MG63 (cell line): Measurements from ENCODE around the gene PCDHA9. TPM values are rescaled to one million over a fixed set of nuclear protein-coding genes. Genes with fewer than 3 reads are reported as not detected.
"Not testable (repeated sequence)": the region's sequence is repeated elsewhere in the genome, so short reads cannot be mapped to it uniquely, and the experiment has no call there.

Experiments
- DNase-seq: peaks from one replicate; pipeline ENCODE4 v3.0.0-alpha.2; 2020
- H3K27me3 ChIP-seq: fragments of 250-450 bp; sonication (Bioruptor Pico); 2 replicates; pipeline ENCODE4 v1.5.1; 2020; ENCODE audit warnings: mild to moderate bottlenecking, moderate library complexity
- H3K36me3 ChIP-seq: fragments of 250-450 bp; sonication (Bioruptor Pico); 2 replicates; pipeline ENCODE4 v1.5.1; 2020; ENCODE audit warnings: mild to moderate bottlenecking, moderate library complexity
- H3K4me3 ChIP-seq: fragments of 250-450 bp; sonication (Bioruptor Pico); 2 replicates; pipeline ENCODE4 v1.5.1; 2020; ENCODE audit warnings: mild to moderate bottlenecking, moderate library complexity
- H3K9me3 ChIP-seq: fragments of 250-450 bp; sonication (Bioruptor Pico); 2 replicates; pipeline ENCODE4 v1.5.1; 2020; ENCODE audit warnings: mild to moderate bottlenecking, moderate library complexity
- total RNA-seq: library from RNA; depleted of rRNA; stranded (reverse); fragments of >200 nt; shearing (Covaris generic); gene quantifications from 2 replicates; pipeline ENCODE4 v1.2.3, GENCODE V29; 2014; ENCODE audit warnings: low replicate concordance

Gene PCDHA9
- total RNA-seq, 1 experiment from 2014 or later = not detected

DNA sequence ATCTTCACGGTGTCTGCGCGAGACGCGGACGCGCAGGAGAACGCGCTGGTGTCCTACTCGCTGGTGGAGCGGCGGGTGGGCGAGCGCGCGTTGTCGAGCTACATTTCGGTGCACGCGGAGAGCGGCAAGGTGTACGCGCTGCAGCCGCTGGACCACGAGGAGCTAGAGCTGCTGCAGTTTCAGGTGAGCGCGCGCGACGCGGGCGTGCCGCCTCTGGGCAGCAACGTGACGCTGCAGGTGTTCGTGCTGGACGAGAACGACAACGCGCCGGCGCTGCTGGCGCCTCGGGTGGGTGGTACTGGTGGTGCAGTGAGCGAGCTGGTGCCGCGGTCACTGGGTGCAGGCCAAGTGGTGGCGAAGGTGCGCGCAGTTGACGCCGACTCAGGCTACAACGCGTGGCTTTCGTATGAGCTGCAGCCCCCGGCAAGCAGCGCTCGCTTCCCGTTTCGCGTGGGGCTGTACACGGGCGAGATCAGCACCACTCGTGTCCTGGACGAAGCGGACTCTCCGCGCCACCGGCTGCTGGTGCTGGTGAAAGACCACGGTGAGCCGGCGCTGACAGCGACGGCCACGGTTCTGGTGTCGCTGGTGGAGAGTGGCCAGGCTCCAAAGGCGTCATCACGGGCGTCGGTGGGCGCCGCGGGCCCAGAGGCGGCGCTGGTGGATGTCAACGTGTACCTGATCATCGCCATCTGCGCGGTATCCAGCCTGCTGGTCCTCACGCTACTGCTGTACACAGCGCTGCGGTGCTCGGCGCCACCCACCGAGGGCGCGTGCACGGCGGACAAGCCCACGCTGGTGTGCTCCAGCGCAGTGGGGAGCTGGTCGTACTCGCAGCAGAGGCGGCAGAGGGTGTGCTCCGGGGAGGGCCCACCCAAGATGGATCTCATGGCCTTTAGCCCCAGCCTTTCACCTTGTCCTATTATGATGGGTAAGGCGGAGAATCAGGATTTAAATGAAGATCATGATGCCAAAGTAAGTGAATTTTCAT, 18.4 kb upstream of the PCDHA9 start:
- not testable (repeated sequence) for H3K9me3 ChIP-seq, H3K27me3 ChIP-seq, H3K36me3 ChIP-seq, H3K4me3 ChIP-seq, DNase-seq

GRCh38 chr5:140833993-140834392, 14.2 kb upstream of the PCDHA9 start, which contains the start of gene PCDHA7:
PCDHA7 (plus strand) TSS chr5:140834269; CDS start chr5:140834384, 115 bp downstream.
- no peak for DNase-seq
- no peak within 1 kb of the TSS for H3K4me3 ChIP-seq
- H3K9me3 ChIP-seq = peaks cover 8% of the 10 kb centered on the region
- H3K27me3 ChIP-seq = peaks cover 7% of the 10 kb centered on the region
- no peaks in the 10 kb centered on the region for H3K36me3 ChIP-seq

DNA sequence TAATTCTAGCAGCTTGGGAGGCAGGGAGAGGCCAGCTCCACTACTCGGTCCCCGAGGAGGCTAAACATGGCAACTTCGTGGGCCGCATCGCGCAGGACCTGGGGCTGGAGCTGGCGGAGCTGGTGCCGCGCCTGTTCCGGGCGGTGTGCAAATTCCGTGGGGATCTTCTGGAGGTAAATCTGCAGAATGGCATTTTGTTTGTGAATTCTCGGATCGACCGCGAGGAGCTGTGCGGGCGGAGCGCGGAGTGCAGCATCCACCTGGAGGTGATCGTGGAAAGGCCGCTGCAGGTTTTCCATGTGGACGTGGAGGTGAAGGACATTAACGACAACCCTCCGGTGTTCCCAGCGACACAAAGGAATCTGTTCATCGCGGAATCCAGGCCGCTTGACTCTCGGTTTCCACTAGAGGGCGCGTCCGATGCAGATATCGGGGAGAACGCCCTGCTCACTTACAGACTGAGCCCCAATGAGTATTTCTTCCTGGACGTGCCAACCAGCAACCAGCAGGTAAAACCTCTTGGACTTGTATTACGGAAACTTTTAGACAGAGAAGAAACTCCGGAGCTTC, 13.7 kb upstream of the PCDHA9 start:
- H3K9me3 ChIP-seq, H3K4me3 ChIP-seq: not testable (repeated sequence)

GRCh38 chr5:140835622-140836510, 12.3 kb upstream of the PCDHA9 start:
- Histone ChIP-seq H3K4me3 (no peak overlapping the region), H3K27me3 (peaks cover 10% of the 10 kb centered on the region), H3K9me3 (peaks cover 10% of the 10 kb centered on the region), H3K36me3 (no peaks in the 10 kb centered on the region)
- no peak for DNase-seq

More for the DNA sequence above, 13.7 kb upstream of the PCDHA9 start:
- H3K27me3 ChIP-seq, H3K36me3 ChIP-seq, DNase-seq: not testable (repeated sequence)

DNA sequence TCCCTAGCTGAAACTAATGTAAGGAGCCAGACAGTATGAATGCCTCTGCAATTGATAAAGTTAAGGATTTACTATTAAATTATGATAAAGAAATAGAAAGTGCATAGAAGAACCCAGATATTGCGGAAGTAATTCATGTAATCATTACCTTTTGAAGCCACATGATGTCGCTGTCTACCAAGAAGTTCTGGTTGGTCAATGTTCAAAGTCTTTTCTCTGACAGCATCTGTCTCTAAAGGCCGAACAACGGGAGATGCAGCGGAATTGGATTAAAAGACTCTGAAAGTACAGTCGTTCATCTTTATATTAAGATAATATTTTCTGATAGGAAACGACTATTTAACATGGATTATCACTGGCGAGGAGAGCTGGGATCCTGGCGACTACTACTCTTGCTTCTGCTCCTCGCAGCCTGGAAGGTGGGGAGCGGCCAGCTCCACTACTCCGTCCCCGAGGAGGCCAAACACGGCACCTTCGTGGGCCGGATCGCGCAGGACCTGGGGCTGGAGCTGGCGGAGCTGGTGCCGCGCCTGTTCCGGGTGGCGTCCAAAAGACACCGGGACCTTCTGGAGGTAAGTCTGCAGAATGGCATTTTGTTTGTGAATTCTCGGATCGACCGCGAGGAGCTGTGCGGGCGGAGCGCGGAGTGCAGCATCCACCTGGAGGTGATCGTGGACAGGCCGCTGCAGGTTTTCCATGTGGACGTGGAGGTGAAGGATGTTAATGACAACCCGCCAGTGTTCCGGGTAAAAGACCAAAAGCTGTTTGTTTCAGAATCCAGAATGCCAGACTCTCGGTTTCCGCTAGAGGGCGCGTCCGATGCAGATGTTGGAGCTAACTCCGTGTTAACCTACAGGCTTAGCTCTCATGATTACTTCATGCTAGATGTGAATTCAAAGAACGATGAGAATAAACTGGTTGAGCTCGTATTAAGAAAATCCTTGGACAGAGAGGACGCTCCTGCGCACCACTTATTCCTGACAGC, 6.9 kb upstream of the PCDHA9 start, which contains the start of gene PCDHA8:
TSS of gene PCDHA8 (plus strand) at position 210 of the 985 bp plus-strand sequence. CDS start at position 345, 135 bp downstream.
- peaks cover 5% of the 10 kb centered on the region for H3K9me3 ChIP-seq
- no peak within 1 kb of the TSS for H3K4me3 ChIP-seq
- DNase-seq = no peak
- no peaks in the 10 kb centered on the region for H3K36me3 ChIP-seq
- peaks cover 3% of the 10 kb centered on the region; the same call in 1 of the 2 replicates for H3K27me3 ChIP-seq

DNA sequence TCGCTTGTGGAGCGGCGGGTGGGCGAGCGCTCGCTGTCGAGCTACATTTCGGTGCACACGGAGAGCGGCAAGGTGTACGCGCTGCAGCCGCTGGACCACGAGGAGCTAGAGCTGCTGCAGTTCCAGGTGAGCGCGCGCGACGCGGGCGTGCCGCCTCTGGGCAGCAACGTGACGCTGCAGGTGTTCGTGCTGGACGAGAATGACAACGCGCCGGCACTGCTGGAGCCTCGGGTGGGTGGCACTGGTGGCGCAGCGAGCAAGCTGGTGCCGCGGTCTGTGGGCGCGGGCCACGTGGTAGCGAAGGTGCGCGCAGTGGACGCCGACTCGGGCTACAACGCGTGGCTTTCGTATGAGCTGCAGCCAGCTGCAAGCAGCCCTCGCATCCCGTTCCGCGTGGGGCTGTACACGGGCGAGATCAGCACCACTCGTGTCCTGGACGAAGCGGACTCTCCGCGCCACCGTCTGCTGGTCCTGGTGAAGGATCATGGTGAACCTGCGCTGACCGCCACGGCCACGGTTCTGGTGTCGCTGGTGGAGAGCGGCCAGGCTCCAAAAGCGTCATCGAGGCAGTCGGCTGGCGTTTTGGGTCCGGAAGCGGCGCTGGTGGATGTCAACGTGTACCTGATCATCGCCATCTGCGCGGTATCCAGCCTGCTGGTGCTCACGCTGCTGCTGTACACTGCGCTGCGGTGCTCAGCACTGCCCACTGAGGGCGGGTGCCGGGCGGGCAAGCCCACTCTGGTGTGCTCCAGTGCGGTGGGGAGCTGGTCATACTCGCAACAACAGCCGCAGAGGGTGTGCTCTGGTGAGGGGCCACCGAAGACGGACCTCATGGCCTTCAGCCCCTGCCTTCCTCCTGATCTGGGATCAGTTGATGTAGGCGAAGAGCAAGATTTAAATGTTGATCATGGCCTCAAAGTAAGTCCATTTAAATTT, 5.1 kb upstream of the PCDHA9 start:
- peaks cover 10% of the 10 kb centered on the region for H3K9me3 ChIP-seq
- DNase-seq = no peak
- H3K36me3 ChIP-seq = no peaks in the 10 kb centered on the region
- H3K27me3 ChIP-seq = peaks cover 6% of the 10 kb centered on the region
- H3K4me3 ChIP-seq = no peak overlapping the region

- DNase-seq, H3K4me3 ChIP-seq, H3K9me3 ChIP-seq, H3K36me3 ChIP-seq, H3K27me3 ChIP-seq: not testable (repeated sequence)
Observed at GRCh38 chr5:140849831-140850634, 1.9 kb downstream of the PCDHA9 start.

- DNase-seq = no peak
Observed at GRCh38 chr5:140855772-140856674, 7.8 kb downstream of the PCDHA9 start, which contains the start of gene PCDHA10. PCDHA10 (plus strand) TSS chr5:140855897; CDS start chr5:140856049, 152 bp downstream.

DNA sequence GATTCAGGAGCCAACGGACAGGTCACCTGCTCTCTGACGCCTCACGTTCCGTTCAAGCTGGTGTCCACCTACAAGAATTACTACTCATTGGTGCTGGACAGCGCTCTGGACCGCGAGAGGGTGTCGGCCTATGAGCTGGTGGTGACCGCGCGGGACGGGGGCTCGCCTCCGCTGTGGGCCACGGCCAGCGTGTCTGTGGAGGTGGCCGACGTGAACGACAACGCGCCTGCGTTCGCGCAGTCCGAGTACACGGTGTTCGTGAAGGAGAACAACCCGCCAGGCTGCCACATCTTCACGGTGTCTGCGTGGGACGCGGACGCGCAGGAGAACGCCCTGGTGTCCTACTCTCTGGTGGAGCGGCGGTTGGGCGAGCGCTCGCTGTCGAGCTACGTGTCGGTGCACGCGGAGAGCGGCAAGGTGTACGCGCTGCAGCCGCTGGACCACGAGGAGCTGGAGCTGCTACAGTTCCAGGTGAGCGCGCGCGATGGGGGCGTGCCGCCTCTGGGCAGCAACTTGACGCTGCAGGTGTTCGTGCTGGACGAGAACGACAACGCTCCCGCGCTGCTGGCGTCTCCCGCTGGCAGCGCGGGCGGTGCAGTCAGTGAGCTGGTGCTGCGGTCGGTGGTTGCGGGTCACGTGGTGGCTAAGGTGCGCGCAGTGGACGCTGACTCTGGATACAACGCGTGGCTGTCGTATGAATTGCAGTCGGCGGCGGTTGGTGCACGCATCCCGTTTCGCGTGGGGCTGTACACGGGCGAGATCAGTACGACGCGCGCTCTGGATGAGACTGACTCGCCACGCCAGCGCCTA, 9.2 kb downstream of the PCDHA9 start:
- no peak for DNase-seq
- H3K4me3 ChIP-seq = no peak overlapping the region

More at GRCh38 chr5:140855772-140856674, 7.8 kb downstream of the PCDHA9 start, which contains the start of gene PCDHA10:
- Histone ChIP-seq H3K9me3 (no peaks in the 10 kb centered on the region), H3K27me3 (peaks cover 5% of the 10 kb centered on the region), H3K36me3 (no peaks in the 10 kb centered on the region), H3K4me3 (no peak within 1 kb of the TSS)

DNA sequence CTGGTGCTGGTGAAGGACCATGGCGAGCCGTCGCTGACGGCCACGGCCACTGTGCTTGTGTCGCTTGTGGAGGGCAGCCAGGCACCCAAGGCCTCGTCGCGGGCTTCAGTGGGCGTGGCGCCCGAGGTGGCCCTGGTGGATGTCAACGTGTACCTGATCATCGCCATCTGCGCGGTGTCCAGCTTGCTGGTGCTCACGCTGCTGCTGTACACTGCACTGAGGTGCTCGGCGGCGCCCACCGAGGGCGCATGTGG, 9.7 kb downstream of the PCDHA9 start:
- Histone ChIP-seq H3K4me3 (no peak overlapping the region), H3K9me3 (no peaks in the 10 kb centered on the region), H3K27me3 (peaks cover 5% of the 10 kb centered on the region; the same call in 1 of the 2 replicates), H3K36me3 (no peaks in the 10 kb centered on the region)
- no peak for DNase-seq

More for the DNA sequence above, 9.2 kb downstream of the PCDHA9 start:
- Histone ChIP-seq H3K36me3 (no peaks in the 10 kb centered on the region), H3K27me3 (peaks cover 5% of the 10 kb centered on the region; the same call in 1 of the 2 replicates), H3K9me3 (no peaks in the 10 kb centered on the region)

DNA sequence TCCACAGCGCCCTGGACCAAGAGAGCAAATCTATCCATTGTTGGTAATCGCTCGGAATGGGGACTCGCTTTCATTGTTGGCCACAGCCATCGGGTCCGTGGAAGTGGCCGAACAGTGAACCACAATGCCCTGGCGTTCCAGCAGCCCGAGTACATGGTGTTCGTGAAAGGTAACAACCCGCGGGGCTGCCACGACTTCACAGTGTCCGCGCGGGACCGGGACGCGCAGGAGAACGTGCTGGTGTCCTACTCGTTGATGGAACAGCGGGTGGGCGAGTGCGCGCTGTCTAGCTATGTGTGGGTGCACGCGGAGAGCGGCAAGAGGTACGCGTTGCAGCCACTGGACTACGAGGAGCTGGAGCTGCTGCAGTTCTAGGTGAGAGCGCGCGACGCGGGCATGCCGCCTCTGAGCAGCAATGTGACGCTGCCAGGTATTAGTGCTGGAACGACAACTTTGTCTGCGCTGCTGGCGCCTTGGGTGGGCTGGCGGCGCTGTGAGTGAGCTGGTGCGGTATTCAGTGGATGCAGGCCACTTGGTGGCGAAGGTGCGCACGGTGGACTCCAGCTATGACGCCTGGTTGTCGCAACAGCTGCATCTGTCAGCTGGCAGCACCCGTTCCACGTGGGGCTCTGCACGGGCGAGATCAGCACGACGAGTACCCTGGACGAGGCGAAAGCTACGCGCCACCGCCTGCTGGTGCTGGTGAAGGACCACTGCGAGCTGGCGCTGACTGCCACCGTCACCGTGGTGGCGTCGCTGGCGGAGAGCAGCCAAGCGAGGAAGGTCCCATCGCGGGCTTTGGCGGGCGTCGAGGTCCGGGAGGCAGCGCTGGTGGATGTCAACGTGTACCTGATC, 14.5 kb downstream of the PCDHA9 start:
- Histone ChIP-seq H3K4me3 (no peak overlapping the region), H3K9me3 (no peaks in the 10 kb centered on the region), H3K36me3 (no peaks in the 10 kb centered on the region), H3K27me3 (peaks cover 6% of the 10 kb centered on the region)
- no peak for DNase-seq
